HG02798 (cell line): ENCODE data around the gene CAMTA1.
"Not testable (repeated sequence)": the region's sequence is repeated elsewhere in the genome, so short reads cannot be mapped to it uniquely, and the experiment has no call there.

Experiments
- ATAC-seq: cut with Tn5 transposase; IDR thresholded peaks from one replicate; pipeline ENCODE4 v1.9.1; 2021; ENCODE audit warnings: mild to moderate bottlenecking; ENCODE audit not compliant: unreplicated experiment, poor library complexity

CAMTA1 gene

GRCh38 chr1:7151978-7152377 is 366.7 kb downstream of the CAMTA1 start:
- ATAC-seq: no peak

GRCh38 chr1:7152655-7153054 is 367.4 kb downstream of the CAMTA1 start:
- no peak for ATAC-seq

DNA sequence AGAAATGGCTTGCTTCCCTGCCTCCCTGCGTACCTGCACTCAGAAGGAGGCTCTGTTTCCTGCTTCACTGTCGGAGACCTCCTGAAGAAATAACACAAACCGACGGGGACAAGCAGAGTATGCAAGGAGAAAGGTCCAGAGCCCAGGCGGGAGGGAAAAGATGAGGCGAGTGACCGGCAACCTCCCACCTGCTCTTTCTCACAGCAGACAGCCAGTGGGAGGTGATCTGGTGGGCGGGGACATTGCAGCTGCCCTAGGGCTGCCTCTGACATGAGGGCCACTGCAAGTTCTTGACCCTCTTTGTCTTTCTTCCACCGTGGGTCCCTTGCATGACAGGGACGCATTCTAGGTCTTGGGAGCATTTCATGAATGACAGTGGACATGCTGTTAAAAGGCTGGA is 368.2 kb downstream of the CAMTA1 start:
- no peak for ATAC-seq

GRCh38 chr1:7159116-7159781 is 374.0 kb downstream of the CAMTA1 start:
- ATAC-seq: no peak

- ATAC-seq: not testable (repeated sequence)
These were observed 383.3 kb downstream of the CAMTA1 start for GRCh38 chr1:7168554-7168953.

- ATAC-seq: no peak
These were observed 385.9 kb downstream of the CAMTA1 start for GRCh38 chr1:7171168-7171567.

DNA sequence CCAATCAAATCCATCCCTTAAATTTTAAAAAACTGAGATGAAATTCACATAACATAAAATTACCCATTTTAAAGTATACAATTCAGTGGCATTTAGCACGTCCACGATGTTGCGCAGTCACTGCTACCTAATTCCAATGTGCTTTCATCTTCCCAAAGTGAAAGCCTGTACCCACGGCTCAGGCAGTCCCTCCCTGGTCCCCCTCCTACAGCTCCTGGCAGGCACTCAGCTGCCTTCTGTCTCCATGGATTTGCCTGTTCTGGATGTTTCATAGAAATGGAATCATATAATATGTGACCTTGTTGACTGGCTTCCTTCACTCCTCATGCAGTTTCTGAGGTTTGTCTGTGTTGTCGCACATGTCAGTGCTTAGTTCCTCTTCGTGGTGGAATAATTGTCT is 386.3 kb downstream of the CAMTA1 start:
- no peak for ATAC-seq

- no peak for ATAC-seq
These were observed 387.6 kb downstream of the CAMTA1 start for GRCh38 chr1:7172804-7173203.

GRCh38 chr1:7174561-7174960 is 389.3 kb downstream of the CAMTA1 start:
- no peak for ATAC-seq

DNA sequence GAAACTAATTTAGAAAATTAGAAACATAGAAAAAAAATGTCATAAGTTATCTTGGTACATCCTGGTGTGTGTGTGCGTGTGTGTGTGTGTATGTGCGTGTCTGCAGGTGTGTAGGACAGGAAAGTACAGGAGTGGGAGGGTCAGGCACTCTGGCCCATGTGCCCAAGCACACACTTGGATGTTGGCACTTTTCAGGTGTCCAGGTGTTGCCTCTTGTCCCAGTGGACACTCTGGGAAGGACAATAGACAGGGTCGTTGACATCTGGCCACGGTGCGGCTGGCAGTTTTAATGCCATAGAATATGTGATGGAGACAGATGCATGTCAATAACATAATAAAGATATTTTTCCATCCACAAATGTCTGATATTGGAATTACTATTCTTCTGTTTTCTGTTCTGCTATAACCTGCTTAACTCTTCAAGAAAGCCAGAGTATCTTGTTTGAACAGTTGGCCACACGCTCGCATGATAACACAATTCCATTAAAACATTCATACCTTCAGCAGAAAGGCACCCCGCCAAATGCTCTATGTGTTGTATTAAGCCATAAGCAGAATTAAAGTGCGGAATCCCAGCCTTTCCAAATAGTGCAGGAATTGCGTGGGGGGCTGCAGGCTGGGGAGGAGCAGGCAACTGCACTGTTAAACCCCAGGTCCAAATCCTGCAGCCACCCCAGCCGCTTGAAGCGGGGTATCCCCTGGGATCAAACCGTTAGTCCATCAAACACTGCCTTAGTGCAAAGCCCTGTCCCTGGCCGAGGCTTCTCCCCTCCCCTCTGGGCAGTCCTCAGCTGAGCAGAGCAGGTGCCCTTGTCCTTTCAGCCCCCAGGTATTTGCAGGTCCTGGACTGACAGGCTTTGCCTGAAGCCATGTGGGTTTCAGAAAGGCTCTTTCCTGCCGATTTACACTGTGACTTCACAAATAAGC is 390.0 kb downstream of the CAMTA1 start:
- ATAC-seq: no peak

DNA sequence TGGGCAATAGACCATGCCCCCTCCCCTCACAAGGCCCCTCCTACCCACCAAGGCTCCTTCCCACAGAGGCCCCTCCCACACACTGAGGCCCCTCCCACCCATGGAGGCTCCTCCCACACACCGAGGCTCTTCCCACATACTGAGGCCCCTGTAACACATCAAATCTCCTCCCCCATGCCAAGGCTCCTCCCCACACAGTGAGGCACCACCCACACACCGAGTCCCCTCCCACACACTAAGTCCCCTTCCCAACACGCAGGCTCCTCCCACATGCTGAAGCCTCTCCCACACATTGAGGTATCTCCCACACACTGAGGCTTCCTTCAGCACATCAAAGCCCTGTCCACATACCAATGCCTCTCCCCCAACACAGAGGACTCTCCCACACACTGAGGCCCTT is 391.8 kb downstream of the CAMTA1 start:
- no peak for ATAC-seq

DNA sequence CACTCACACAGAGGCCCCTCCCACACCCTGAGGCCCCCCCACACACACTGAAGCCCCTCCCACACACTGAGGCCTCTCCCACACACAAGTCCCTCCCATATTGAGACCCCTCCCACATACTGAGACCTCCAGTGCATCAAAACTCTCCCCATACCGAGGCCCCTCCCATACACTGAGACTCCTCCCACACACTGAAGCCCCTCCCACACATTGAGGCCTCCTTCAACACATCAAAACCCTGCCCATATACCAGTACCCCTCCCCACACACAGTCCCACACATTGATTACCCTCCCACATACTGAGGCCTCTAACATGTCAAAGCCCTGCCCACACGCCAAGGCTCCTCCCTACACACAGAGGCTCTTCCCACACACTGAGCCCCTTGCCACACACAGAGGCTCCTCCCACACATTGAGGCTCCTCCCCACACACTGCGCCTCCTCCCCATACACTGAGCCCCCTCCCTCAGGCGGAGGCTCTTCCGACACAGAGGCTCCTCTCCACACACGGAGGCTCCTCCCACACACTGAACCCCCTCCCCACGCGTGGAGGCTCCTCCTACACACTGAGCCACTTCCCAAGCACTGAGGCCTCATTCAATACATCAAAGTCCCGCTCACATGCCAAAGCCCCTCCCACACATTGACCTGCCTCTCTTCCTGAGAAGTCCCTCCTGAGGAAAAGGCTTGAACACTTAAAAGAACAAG is 392.3 kb downstream of the CAMTA1 start:
- ATAC-seq: no peak

- no peak for ATAC-seq
These were observed 393.1 kb downstream of the CAMTA1 start for GRCh38 chr1:7178336-7178735.

DNA sequence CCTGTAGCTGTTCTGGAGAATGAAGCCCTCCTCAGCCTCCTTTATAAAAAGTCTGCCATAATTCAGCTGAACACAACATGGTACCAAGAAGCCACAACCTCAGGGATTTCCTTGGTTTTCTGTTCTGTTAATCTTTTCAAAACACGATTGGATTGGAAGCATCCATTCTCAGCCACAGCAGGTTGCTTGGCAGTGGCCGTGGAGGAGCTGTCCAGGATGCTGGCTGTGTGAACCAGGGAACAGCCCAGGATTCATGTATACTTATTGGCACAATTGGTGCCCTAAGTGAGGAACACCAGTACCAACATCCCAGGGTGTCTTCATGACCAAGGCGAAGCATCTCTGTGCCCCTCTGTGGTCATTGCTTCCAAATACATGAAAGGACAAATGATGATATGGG is 393.5 kb downstream of the CAMTA1 start:
- no peak for ATAC-seq

DNA sequence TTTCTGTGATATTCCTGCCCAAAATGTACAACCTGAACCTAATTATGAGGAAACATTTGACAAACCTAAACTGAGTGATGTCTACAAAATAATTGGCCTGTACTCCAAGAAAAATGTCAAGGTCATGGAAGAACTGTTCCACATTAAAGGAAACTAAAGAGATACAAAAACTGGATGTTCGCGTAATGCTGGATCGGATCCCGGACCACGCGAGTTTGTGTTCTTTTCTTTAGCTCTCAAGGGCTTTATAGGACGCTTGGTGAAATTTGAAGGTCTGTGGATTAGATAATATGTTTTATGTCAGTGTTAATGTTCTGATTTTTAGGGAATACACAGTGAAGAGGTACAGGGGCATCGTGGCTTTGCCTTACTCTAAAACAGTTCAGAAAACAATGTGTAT is 400.5 kb downstream of the CAMTA1 start:
- no peak for ATAC-seq

- no peak for ATAC-seq
These were observed 401.3 kb downstream of the CAMTA1 start for GRCh38 chr1:7186382-7187111.

GRCh38 chr1:7187112-7187493 is 401.8 kb downstream of the CAMTA1 start:
- no peak for ATAC-seq

GRCh38 chr1:7190261-7190660 is 405.0 kb downstream of the CAMTA1 start:
- no peak for ATAC-seq

- ATAC-seq: no peak
These were observed 407.2 kb downstream of the CAMTA1 start for GRCh38 chr1:7192453-7192852.
